Activated CD8-positive, alpha-beta memory T cell treated with anti-CD3 and anti-CD28 coated beads, Interleukin-2, amount 50 U/mL, for 24 hours (primary cell): ENCODE results near the gene SH3BP4.

Source experiments
- DNase-seq: peaks from one replicate; pipeline ENCODE4 v3.0.0-alpha.2; 2020; ENCODE audit errors: extremely low read depth

The SH3BP4 gene

GRCh38 chr2:234998404-234999211 lies 46.8 kb downstream of the SH3BP4 start:
- no peak for DNase-seq

- no peak for DNase-seq
Observed at GRCh38 chr2:234999740-235000425, 48.1 kb downstream of the SH3BP4 start.

- no peak for DNase-seq
Observed at GRCh38 chr2:235000426-235001236, 48.8 kb downstream of the SH3BP4 start.

GRCh38 chr2:235001237-235002133 lies 49.7 kb downstream of the SH3BP4 start:
- DNase-seq: no peak

- DNase-seq: no peak
Observed at GRCh38 chr2:235002198-235003095, 50.6 kb downstream of the SH3BP4 start.

- no peak for DNase-seq
Observed at GRCh38 chr2:235003096-235003775, 51.4 kb downstream of the SH3BP4 start.

GRCh38 chr2:235004329-235004903 lies 52.6 kb downstream of the SH3BP4 start:
- no peak for DNase-seq

GRCh38 chr2:235005023-235005422 lies 53.2 kb downstream of the SH3BP4 start:
- no peak for DNase-seq

GRCh38 chr2:235005603-235006259 lies 53.9 kb downstream of the SH3BP4 start:
- DNase-seq: no peak

- DNase-seq: no peak
Observed at GRCh38 chr2:235006461-235006860, 54.6 kb downstream of the SH3BP4 start.

- DNase-seq: no peak
Observed at GRCh38 chr2:235006986-235007385, 55.2 kb downstream of the SH3BP4 start.

- no peak for DNase-seq
Observed at GRCh38 chr2:235007664-235008457, 56.0 kb downstream of the SH3BP4 start.

- no peak for DNase-seq
Observed at GRCh38 chr2:235008584-235009044, 56.8 kb downstream of the SH3BP4 start.

GRCh38 chr2:235009081-235009480 lies 57.3 kb downstream of the SH3BP4 start:
- no peak for DNase-seq

- DNase-seq: no peak
Observed at GRCh38 chr2:235010117-235010714, 58.4 kb downstream of the SH3BP4 start.

GRCh38 chr2:235011607-235011928 lies 59.8 kb downstream of the SH3BP4 start:
- no peak for DNase-seq

GRCh38 chr2:235011929-235012631 lies 60.3 kb downstream of the SH3BP4 start:
- no peak for DNase-seq
